ENCODE data around the gene TEDC2. TPM values are rescaled to one million over a fixed set of nuclear protein-coding genes. Genes with fewer than 3 reads are reported as not detected.
A peak's percentile ranks its signal among the peaks of the same experiment; 100 is the strongest.
"Not testable (repeated sequence)": the region's sequence is repeated elsewhere in the genome, so short reads cannot be mapped to it uniquely, and the experiment has no call there.

The TEDC2 gene
- total RNA-seq, 1 donor from 2014 or later, result 2.5 TPM

DNA sequence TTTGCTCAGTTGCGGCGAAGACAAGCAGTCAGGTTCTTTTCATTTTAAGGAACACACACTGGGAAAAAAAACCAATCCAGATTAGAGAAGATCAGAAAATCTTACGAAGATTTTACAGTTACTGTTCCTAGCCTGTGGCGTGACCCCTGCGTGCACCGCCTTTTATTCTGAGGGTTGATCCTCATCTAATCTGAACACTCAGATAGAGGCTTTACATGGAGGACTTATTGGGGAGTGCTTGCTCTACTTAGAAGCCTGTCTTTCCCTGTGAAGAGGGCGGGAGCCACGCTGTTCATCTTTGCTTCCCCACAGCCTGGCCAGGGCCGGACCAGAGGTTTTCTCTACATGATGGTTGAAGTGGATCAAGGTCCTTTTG is 16.4 kb downstream of the TEDC2 start:
- DNase-seq (ENCODE audit: extremely low spot score in 2 of 2), result no peak
- intact Hi-C loops (cut with DNase I), result no loop called here
- Histone ChIP-seq H3K36me3 (no peaks in the 10 kb centered on the region), H3K27ac (no peak overlapping the region), H3K27me3 (peaks cover 4% of the 10 kb centered on the region), H3K9me3 (no peaks in the 10 kb centered on the region), H3K4me1 (peaks cover 38% of the 10 kb centered on the region), H3K4me3 (peak overlapping the region in 1 of 2 donors; percentile 5)
- TF ChIP-seq, protein P1, sequence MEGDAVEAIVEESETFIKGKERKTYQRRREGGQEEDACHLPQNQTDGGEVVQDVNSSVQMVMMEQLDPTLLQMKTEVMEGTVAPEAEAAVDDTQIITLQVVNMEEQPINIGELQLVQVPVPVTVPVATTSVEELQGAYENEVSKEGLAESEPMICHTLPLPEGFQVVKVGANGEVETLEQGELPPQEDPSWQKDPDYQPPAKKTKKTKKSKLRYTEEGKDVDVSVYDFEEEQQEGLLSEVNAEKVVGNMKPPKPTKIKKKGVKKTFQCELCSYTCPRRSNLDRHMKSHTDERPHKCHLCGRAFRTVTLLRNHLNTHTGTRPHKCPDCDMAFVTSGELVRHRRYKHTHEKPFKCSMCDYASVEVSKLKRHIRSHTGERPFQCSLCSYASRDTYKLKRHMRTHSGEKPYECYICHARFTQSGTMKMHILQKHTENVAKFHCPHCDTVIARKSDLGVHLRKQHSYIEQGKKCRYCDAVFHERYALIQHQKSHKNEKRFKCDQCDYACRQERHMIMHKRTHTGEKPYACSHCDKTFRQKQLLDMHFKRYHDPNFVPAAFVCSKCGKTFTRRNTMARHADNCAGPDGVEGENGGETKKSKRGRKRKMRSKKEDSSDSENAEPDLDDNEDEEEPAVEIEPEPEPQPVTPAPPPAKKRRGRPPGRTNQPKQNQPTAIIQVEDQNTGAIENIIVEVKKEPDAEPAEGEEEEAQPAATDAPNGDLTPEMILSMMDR (IDR thresholded peaks at IDR 0.05), result no peak
- TF ChIP-seq POLR2A (IDR thresholded peaks at IDR 0.05), result no peak
- TF ChIP-seq POLR2AphosphoS5 (IDR thresholded peaks at IDR 0.05; ENCODE audit: insufficient read depth in 1 of 2, low read depth in 1 of 2), result no peak

DNA sequence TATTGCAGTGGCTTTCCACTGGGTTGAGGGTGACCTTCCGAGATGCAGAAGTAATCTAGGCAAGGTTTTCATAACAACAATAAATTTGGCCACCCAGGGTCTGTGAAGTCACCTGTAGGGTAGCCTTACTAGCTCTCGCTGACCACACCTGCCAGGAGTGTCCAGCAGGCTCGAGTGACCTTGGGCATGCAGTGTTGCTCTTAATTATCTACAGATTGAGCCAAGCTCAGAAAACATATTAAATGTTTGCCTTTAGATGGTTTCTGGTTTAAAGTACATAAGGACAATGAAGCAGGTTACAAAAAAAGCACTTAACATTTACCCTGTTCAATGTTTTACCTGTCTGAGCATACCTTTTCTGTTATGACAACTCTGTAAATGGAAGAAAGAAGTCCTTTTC is 16.8 kb downstream of the TEDC2 start:
- H3K27ac ChIP-seq, result no peak overlapping the region
- no peak for DNase-seq (ENCODE audit: extremely low spot score in 2 of 2)
- H3K27me3 ChIP-seq, result peaks cover 4% of the 10 kb centered on the region
- TF ChIP-seq POLR2AphosphoS5 (IDR thresholded peaks at IDR 0.05; ENCODE audit: insufficient read depth in 1 of 2, low read depth in 1 of 2), result no peak
- TF ChIP-seq, protein P1 (IDR thresholded peaks at IDR 0.05), result no peak
- intact Hi-C loops (cut with DNase I), result no loop called here
- no peaks in the 10 kb centered on the region for H3K36me3 ChIP-seq
- no peaks in the 10 kb centered on the region for H3K9me3 ChIP-seq
- peak overlapping the region in 1 of 2 donors; percentile 5 for H3K4me3 ChIP-seq
- H3K4me1 ChIP-seq, result peaks cover 34% of the 10 kb centered on the region

DNA sequence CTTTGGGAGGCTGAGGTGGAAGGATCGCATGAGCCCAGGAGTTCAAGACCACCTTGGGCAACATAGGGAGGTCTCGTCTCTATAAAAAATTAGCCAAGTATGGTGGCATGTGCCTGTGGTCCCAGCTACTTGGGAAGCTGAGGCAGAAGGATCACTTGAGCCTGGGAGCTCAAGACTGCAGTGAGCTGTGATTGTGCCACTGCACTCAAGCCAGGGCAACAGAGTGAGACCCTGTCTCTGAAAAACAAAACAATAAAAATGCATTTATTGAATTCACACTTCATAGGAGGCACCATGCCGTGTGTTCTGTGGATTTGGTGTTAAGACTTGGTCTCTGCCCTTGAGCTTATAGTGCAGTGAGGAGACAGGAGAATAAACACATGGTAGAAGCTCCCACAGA is 17.4 kb downstream of the TEDC2 start:
- DNase-seq (ENCODE audit: extremely low spot score in 2 of 2), result no peak
- intact Hi-C loops (cut with DNase I), result no loop called here
- Histone ChIP-seq H3K4me3 (no peak overlapping the region), H3K27me3 (peaks cover 4% of the 10 kb centered on the region), H3K4me1 (peaks cover 34% of the 10 kb centered on the region), H3K36me3 (no peaks in the 10 kb centered on the region), H3K27ac (no peak overlapping the region), H3K9me3 (no peaks in the 10 kb centered on the region)
- TF ChIP-seq, protein P1 (IDR thresholded peaks at IDR 0.05), result no peak
- TF ChIP-seq POLR2AphosphoS5 (IDR thresholded peaks at IDR 0.05; ENCODE audit: insufficient read depth in 1 of 2, low read depth in 1 of 2) (no peak), POLR2A (IDR thresholded peaks at IDR 0.05) (no peak)

DNA sequence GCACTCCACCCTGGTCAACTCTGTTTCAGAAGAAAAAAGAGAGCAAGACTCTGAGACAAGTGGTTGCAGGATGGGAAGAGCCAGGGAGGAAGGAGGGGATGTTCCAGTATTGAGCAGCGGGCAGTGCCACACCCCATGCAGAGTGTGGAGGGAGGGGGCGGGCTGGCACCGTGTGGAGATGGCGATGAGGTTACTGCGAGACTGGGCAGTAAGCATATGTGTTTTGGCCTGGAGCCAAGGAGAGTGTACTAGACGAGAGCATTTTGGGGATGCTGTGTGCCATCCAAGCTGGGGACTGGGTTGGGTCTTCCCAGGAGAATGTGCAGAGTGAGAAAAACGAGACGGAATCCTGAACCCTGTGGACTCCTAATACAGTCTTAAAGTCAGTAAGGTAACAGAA is 18.4 kb downstream of the TEDC2 start:
- H3K4me1 ChIP-seq, result peaks cover 38% of the 10 kb centered on the region
- H3K9me3 ChIP-seq, result no peaks in the 10 kb centered on the region
- H3K4me3 ChIP-seq, result no peak overlapping the region
- intact Hi-C loops (cut with DNase I), result no loop called here
- no peak for DNase-seq (ENCODE audit: extremely low spot score in 2 of 2)
- no peaks in the 10 kb centered on the region for H3K36me3 ChIP-seq
- no peak overlapping the region for H3K27ac ChIP-seq
- H3K27me3 ChIP-seq, result no peaks in the 10 kb centered on the region
- TF ChIP-seq POLR2A (IDR thresholded peaks at IDR 0.05) (no peak), POLR2AphosphoS5 (IDR thresholded peaks at IDR 0.05; ENCODE audit: insufficient read depth in 1 of 2, low read depth in 1 of 2) (no peak)
- TF ChIP-seq, protein P1 (IDR thresholded peaks at IDR 0.05), result no peak

DNA sequence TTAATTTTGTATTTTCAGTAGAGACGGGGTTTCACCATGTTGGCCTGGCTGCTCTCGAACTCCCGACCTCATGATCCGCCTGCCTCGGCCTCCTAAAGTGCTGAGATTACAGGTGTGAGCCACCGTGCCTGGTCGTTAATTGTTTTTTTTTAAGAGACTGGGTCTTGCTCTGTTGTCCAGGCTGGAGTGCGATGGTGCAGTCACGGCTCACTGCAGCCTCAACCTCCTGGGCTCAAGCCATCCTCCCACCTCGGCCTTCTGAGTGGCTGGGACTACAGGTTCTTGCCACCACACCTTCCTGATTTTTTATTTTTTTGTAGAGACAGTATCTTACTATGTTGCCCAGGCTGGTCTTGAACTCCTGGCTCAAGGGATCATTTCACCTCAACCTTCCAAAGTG is 20.1 kb downstream of the TEDC2 start:
- DNase-seq (ENCODE audit: extremely low spot score in 2 of 2); H3K27me3 ChIP-seq; H3K27ac ChIP-seq; H3K9me3 ChIP-seq; H3K36me3 ChIP-seq; intact Hi-C loops (cut with DNase I); H3K4me3 ChIP-seq: not testable (repeated sequence)
- peaks cover 37% of the 10 kb centered on the region for H3K4me1 ChIP-seq

DNA sequence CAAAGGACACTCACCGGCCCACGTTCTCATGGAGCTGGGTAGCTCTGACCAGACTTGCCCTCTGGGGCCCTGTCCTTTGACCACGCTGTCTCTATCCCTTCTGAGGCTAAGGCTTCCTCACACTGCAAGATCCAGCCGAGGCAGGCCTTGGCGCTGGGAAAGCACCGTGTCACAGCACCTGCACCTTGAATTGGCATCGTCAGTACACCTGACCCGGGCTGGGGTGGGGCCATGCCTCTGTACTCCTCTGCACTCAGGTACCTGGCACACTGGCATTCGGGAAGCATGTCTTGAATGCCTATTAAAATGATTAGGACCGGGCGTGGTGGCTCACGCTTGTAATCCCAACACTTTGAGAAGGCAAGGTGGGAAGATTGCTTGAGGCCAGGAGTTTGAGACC is 21.0 kb downstream of the TEDC2 start:
- Histone ChIP-seq H3K9me3 (no peaks in the 10 kb centered on the region), H3K27ac (no peak overlapping the region), H3K4me1 (peaks cover 31% of the 10 kb centered on the region), H3K36me3 (no peaks in the 10 kb centered on the region), H3K4me3 (no peak overlapping the region), H3K27me3 (no peaks in the 10 kb centered on the region)
- TF ChIP-seq POLR2A (IDR thresholded peaks at IDR 0.05) (no peak), POLR2AphosphoS5 (IDR thresholded peaks at IDR 0.05; ENCODE audit: insufficient read depth in 1 of 2, low read depth in 1 of 2) (no peak)
- TF ChIP-seq, protein P1 (IDR thresholded peaks at IDR 0.05), result no peak
- no peak for DNase-seq (ENCODE audit: extremely low spot score in 2 of 2)
- intact Hi-C loops (cut with DNase I), result no loop called here

Measured in vagina (tissue), 2 donors.